ENCODE data around the gene IFNG-AS1.

IFNG-AS1 gene

DNA sequence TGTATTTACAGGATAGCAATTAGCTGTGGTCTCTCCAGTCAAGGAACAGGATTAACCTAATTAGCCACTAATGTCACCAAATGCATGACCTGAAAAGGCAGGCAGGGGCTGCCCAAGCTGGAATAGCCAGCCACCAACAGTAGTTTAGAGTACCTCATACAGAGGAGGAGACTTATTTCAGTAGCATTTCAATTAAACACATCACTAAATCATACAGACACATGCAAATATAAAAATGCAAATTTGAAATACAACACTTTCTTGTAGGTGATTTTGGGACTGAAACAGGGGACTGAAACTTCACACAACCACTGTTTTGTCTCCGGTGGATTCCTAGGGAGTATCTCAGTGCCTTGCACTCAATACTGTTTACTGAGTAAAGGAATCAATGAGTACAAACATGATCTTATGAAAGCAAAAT, 636 bp upstream of the IFNG-AS1 start:
- DNase-seq (ENCODE audit: low read depth) = no peak
- H3K4me3 ChIP-seq (ENCODE audit: low read depth, low read length) = no peak overlapping the region

DNA sequence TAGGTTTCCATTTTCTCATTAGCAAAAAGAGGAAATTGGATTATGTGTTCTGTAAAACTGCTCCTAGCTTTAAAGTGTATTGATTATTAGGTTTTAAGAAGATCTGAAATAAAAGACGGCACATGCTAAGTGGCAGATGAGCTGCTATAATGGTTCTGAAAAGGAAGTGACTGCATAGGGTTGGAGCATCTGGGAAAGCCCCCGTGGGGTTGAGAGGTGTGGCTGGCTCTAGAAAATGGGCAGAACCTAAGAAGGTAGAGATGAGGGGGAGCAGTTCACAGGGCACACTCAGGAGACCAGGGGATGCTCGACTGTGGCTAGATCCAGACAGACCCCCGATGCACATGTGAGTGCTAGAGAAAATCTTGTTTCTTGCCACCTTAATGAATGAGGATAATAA, 1.9 kb downstream of the IFNG-AS1 start:
- no peak for DNase-seq (ENCODE audit: low read depth)
- no peak overlapping the region for H3K4me3 ChIP-seq (ENCODE audit: low read depth, low read length)

DNA sequence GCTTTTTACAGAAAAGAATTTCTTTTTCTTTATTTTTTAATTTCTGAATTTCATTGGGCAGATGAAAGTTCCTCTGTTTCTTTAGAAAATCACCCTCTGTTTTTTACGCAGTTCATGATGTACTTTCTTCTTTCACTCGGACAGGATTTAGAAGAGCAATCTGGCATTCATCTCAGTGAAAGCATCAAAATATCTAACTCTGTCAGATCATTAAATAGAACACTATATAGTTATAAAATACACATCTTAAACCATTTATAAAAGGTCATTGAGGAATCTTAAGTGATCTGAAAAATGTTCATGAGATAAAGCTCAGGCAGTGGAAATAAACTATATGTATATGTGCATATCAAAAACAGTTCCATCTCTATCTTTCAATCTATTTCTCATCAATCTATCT, 3.9 kb downstream of the IFNG-AS1 start:
- DNase-seq (ENCODE audit: low read depth) = no peak
- no peak overlapping the region for H3K4me3 ChIP-seq (ENCODE audit: low read depth, low read length)

DNA sequence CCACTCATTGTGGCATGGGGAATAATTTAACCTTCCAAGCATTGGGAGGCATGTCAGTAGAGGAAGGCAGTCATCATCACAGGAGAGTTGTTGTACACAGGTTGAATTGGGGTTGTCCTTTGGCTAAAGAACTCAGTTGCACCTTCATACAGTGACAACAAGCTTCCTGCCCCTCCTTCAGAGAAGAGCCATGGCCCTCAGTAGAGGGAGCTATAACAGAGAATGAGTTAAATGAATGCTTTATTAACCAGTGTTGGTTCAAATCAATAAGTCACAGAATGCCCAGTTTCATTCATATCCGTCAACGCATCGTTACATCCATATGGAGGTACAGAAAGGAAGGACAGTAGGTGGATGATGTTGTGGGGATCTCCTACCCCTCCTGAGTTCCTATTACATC, 4.8 kb downstream of the IFNG-AS1 start:
- no peak for DNase-seq (ENCODE audit: low read depth)
- no peak overlapping the region for H3K4me3 ChIP-seq (ENCODE audit: low read depth, low read length)

DNA sequence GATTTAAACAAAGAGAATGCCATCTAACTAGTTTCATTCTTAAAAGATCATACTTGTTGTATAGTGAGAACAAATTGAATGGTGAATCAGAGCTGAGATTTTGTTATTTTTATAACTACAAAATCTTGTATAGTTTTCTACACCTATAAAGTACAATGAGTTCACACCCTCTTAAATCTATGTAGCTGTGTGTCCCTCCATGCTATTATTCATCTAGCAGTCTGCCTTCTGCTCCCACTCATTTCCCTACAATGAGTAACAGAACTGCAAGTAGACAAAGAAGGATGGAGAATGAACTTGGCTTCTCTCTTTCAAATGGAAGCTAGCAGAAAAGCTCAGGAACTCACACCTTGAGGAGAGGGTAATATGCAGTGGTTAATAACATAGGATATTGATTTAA, 7.1 kb downstream of the IFNG-AS1 start:
- DNase-seq (ENCODE audit: low read depth) = no peak

DNA sequence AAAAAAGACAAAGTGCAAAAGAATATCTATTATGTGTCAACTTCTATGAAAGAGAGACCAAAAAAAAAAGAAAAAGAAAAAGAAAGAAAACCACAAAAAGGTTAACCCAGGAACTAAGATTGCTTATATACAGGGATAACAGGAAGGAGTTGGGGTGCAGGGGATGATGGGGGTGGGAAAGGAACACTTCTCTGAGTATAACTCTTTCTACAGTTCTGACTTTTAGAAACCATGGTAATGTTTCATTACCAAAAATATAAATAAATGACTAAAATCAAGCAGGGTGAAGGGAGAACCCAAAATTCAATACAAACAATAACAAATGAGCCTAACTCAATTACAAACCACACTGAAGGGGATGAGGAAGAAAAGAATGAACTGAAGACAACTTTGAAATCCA, 9.1 kb downstream of the IFNG-AS1 start:
- DNase-seq (ENCODE audit: low read depth) = no peak
- H3K4me3 ChIP-seq (ENCODE audit: low read depth, low read length) = no peak overlapping the region

More for the DNA sequence above, 7.1 kb downstream of the IFNG-AS1 start:
- H3K4me3 ChIP-seq (ENCODE audit: low read depth, low read length) = no peak overlapping the region

DNA sequence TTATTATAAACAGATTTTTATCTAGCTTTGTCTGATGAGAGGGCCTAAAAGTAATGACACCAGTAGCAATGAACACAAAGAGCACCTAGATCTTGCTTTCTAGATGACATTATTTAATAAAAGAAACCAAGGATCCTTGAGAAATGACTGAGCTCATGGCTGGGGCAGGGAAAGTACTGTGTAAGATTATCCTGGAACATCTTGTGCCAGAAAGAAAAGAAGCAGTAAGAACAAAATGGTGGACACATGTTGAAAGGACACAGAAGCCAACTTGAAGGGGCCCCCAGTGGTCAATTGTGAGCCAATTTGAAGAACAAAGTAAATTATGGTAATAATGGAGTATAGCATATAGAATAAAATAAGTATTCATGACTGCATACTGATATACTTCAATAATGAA, 10.0 kb downstream of the IFNG-AS1 start:
- H3K4me3 ChIP-seq (ENCODE audit: low read depth, low read length) = no peak overlapping the region
- DNase-seq (ENCODE audit: low read depth) = no peak

DNA sequence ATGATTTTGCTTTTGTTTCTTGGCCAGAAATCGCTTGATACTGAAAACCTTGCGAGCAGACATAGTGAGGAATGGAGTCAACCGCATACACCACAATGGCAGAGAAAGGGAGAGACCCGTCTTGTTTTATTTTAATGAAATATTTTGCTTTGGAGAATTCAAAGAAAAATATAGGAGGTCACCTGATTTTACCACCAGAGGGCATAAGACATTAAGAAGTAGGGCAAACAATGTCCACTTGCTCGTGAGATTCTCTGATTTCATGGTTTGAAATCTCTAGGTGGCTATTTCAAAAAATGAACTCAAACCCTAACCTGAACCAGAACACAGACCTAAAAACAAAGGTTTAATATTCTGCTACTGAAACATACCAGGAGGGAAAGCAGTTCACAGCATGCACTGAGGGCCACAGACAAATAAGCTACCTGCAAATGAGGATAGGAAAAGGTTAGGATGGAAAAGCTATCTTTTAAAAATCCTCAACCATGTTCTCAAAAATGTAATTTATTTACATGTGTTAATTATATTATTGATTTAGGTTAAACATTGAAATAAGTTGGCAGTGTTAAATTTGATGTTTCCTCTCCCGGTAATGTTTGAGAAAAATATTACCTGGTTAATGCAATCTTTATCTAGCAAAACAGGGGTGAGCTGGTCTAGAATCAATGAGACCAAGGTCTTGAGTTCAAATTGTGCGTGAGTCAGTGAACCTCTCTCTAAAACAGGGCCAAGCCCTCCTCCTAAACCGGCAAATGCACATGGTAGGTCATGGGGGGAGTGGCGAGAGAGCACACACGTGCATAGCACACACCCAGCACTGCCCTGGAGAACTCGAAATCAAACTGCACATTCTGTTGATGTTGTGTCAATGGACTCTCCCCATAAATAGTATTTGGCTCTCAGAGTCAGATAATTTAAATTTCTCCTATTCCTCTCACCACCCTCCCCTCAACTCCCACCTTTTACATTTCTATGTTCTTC, 12.5 kb downstream of the IFNG-AS1 start:
- DNase-seq (ENCODE audit: low read depth) = no peak
- H3K4me3 ChIP-seq (ENCODE audit: low read depth, low read length) = no peak overlapping the region

DNA sequence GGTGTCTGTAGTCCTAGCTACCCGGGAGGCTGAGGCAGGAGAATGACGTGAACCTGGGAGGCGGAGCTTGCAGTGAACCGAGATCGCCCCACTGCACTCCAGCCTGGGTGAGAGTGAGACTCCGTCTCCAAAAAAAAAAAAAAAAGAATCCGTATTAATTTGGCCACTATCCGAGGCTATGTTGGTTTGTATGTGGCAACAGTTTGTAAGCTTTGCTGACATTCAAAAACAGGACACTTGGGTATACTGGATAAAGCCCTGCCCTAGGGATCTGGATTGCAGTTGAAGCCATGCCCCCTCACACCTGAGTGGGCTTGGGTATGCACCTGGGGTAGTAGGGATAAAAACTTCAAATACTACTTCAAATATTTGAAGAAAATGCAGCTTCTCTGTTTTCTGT, 14.5 kb downstream of the IFNG-AS1 start:
- H3K4me3 ChIP-seq (ENCODE audit: low read depth, low read length) = no peak overlapping the region
- no peak for DNase-seq (ENCODE audit: low read depth)

DNA sequence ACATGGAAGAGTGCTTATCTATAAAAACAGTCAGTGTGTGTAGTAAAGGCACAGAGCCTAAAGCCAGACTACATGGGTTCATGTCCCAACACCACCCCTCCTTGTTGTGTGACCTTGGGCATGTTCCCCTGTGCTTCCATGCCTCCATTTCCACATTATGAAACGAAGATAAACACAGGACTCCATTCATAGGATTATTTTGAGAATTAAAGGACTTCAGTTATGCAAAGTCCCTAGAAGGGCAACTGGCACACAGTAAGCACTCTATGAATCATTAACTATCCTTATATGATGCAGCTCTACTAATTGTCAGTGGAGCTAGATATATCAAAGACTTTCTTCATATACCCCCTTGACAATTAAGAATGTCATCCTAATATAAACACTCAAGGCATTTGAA, 17.8 kb downstream of the IFNG-AS1 start:
- no peak overlapping the region for H3K4me3 ChIP-seq (ENCODE audit: low read depth, low read length)
- no peak for DNase-seq (ENCODE audit: low read depth)

DNA sequence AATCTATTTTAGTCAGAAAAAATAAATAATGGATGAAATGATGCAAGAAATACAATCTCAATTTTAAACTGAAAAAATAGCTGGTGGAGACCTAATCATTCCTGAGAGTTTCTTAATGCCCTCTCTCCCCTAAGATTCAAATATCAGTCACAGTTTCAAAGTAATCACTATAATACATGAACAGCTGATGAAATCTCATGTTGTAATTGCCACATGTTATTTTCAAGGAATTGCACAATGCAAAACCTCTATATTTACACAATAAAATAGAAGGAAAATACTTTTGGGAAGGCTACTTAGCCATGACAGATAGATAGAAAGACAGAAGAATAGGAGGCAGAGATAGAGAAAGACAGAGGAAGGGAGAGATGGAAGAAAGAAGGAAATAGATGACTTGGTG, 18.2 kb downstream of the IFNG-AS1 start:
- peak; percentile 45 for DNase-seq (ENCODE audit: low read depth)
- no peak overlapping the region for H3K4me3 ChIP-seq (ENCODE audit: low read depth, low read length)

DNA sequence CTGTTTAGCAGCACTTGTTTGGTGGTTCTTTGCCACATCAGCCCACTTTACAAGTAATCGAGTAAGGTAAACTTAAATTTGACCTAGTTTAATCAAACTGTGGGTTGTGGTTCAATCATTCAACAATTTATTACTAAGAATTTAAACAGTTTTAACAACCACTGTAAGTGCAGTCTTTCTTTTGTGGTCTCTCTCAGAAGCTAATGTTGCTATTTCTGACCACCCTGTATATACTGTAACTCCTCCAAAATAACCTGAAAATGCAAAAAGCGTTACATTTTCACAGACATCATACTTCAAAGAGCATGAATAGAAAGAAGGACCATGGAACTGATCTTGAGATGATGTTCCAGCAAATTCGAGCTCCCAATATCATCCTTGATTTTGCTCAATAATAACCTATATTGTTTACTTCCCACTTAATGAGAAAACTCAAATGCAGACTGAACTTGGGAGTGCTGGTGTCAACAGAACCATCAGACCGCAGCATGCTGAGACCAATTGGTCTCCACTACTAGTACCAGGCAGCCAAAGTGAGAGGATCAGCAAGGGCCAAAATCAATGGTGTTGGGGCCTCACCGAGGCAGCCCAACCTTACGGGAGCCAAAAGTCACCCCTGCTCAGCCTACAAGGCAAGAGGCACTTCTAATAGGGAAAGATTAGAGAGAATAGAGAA, 22.1 kb downstream of the IFNG-AS1 start:
- no peak for DNase-seq (ENCODE audit: low read depth)
- H3K4me3 ChIP-seq (ENCODE audit: low read depth, low read length) = no peak overlapping the region

DNA sequence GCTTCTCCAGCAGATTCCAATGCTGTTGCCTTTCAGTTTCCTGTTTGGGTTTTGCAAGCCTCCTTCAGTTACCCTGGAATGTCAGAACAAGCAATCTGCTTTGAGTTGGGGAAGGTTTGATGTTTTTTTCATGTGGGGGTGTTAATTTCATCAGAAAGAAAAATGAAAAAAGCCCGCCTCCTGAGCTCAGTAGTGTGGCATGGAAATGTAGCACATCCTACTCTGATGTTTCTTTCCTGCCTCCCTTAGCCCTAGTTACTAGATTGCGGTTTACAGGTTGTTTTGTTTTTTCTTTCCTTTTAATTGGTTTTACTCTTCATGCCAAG, 22.6 kb downstream of the IFNG-AS1 start:
- H3K4me3 ChIP-seq (ENCODE audit: low read depth, low read length) = no peak overlapping the region
- DNase-seq (ENCODE audit: low read depth) = peak; percentile 23

DNA sequence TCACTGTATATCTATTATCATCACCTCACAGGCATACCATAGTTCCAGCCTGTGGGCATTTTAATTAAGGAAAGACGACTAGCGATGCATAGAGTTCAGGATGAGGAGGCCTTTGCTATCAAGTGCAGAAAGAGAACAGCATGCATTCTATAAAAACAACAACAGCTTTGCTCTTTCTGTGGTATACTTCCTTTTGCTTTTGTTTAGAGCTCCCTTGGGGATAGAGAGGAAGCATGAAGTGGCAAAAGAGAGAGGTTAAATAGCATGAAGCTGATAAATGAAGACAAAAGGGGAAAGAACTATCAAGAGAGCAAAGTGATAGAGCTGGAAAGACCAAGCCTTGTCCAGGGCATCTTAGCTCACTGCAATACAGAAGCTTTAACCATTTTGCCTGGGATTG, 23.5 kb downstream of the IFNG-AS1 start:
- peak; percentile 21 for DNase-seq (ENCODE audit: low read depth)
- H3K4me3 ChIP-seq (ENCODE audit: low read depth, low read length) = no peak overlapping the region

DNA sequence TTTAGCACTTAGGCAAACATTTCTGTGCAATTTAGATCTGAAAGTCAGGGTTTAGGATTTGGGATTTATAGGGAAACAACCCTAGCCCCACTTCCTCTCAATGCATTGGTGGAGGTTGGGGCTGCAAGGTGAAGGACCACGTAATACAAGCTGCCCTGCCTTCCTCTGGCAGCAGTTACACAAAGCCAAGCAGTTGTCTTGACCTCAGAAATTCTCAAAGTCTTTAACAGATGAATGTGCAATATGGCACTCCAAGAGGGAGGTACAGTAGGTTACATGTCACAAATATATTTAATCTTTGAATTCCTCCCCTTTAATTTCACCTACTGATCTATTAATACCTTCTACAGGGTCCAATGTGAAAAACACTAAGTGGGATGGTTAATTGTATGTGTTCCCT, 23.9 kb downstream of the IFNG-AS1 start:
- no peak for DNase-seq (ENCODE audit: low read depth)
- no peak overlapping the region for H3K4me3 ChIP-seq (ENCODE audit: low read depth, low read length)

DNA sequence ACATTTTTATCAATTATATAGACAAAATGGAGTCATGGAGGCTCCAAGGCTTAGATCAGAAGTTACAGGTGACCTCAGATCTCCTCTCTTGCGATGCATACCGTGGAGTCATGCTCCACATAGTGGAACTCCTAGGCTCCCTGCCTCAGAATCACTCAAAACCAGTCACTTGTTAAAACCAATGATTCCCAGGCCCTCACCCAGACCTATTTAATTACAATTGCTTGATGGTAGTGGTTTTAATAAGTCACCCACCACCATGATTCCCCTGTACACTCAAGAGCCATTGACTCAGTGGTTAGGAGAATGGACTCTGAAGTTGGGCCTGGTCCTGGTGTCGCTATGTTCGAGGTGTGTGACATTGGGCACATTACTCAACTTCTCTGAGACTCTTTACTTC, 26.9 kb downstream of the IFNG-AS1 start:
- no peak for DNase-seq (ENCODE audit: low read depth)
- H3K4me3 ChIP-seq (ENCODE audit: low read depth, low read length) = no peak overlapping the region

DNA sequence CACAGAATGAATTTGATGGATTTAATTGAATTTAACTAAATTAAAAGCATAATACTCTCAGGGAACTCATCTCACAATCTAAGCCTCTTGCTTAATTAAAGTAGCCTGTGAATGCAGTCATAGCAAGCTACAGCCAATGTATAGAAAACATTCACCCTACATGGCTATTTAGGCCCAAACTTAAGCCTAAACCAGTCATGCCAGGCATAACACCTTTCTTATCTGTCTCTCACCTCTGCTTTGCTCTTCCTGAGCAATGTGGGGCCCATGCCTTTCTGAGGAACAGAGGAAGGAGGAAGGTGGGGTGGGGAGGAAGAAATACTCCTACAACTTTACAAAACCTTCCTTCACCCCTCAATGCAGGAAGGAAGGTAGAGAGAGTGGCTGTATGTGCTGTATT, 29.1 kb downstream of the IFNG-AS1 start:
- H3K4me3 ChIP-seq (ENCODE audit: low read depth, low read length) = no peak overlapping the region
- no peak for DNase-seq (ENCODE audit: low read depth)

DNA sequence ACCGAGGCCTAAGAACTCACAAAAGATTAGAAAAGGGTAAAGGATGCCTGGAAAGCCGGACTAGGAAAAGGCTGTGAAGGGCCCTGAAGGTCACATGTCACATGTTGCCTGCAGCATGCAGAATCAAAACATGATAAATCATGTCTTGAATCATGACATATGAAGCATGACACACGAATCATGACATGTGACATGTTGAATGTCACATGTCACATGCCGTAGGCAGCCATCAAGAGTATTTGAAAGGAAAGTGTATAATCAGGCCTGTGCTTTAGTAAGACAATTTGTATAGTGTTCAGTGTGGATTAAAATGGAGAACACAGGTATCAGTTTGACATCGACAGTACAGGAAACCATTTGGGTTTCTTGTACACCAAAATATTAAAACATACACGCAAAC, 30.8 kb downstream of the IFNG-AS1 start:
- DNase-seq (ENCODE audit: low read depth) = no peak
- H3K4me3 ChIP-seq (ENCODE audit: low read depth, low read length) = no peak overlapping the region

DNA sequence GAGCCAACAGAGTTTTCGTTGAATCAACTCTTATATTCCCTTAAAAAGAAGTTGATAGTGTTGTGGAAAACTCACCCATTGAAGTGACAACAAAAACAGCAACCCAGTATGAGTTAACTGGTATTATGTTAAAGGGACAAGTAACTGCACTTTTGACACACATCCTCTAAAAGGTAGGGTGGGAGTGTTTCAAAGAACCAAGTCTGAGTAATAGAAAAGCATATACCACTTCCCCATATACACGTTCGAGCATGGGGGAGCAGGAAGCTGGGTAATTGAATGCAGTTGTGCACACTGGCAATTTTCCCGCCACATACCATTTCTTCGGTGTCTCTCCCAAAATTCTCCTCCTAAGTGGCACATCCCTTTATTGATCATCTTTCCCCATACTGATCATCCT, 31.5 kb downstream of the IFNG-AS1 start:
- DNase-seq (ENCODE audit: low read depth) = no peak
- H3K4me3 ChIP-seq (ENCODE audit: low read depth, low read length) = no peak overlapping the region

DNA sequence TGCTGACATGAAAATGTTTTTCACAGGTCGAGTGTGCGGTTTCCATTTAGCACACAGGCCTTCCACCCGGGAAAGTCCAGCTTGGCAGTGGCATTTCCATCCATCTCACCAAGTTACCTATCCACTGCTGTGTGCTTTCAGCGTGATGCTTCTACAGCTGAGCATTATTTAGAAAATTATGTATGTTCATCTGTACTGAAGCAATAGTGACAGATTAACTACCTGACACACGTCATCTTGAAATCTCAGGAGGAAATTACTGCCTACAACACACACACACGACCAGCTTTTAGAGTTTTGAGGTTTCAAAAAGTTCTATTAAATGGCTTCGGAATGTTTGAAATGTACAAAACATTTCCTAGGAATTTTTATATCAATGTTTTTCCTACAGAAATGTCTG, 39.4 kb downstream of the IFNG-AS1 start:
- no peak for DNase-seq (ENCODE audit: low read depth)

DNA sequence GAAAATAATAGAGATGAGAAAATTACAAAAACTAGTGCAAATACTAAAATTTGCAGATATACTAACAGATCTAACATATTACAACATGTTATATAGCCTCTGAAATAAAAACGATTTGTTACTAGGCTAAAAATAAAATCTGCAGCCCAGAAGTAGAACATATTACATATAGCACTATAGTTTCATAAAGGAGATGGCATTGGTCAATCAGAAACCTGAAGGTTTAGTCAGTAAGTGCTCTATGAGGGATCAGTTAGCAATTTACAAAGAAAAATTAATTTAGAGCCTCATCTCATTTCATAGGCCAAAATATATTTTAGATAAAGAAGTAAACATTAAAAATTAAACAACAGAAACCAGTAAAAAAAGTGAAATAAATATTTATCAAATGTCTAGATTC, 41.0 kb downstream of the IFNG-AS1 start:
- H3K4me3 ChIP-seq (ENCODE audit: low read depth, low read length) = no peak overlapping the region
- no peak for DNase-seq (ENCODE audit: low read depth)

More for the DNA sequence above, 39.4 kb downstream of the IFNG-AS1 start:
- no peak overlapping the region for H3K4me3 ChIP-seq (ENCODE audit: low read depth, low read length)

Data from skeletal muscle cell (primary cell).